ENCODE measurements around the gene PLXNB3. TPM values are rescaled to one million over a fixed set of nuclear protein-coding genes. Genes with fewer than 3 reads are reported as not detected.
"Not testable (repeated sequence)": the region's sequence is repeated elsewhere in the genome, so short reads cannot be mapped to it uniquely, and the experiment has no call there.

Gene PLXNB3
- total RNA-seq, 2 experiments from 2014 or later: not detected

- intact Hi-C loops (cut with micrococcal nuclease; ENCODE audit: unreplicated experiment): no loop called here
- CTCF ChIA-PET (ENCODE audit: unreplicated experiment): no interaction called here
These were observed 23.3 kb upstream of the PLXNB3 start for GRCh38 chrX:153740631-153741222.

GRCh38 chrX:153741446-153741845, 22.6 kb upstream of the PLXNB3 start:
- H4K20me1 ChIP-seq (ENCODE audit: insufficient read depth, low read length): no peaks in the 10 kb centered on the region
- no peaks in the 10 kb centered on the region for H3K4me1 ChIP-seq (ENCODE audit: insufficient read depth, low read length, poor library complexity, severe bottlenecking)
- intact Hi-C loops (cut with micrococcal nuclease; ENCODE audit: unreplicated experiment): no loop called here
- no TSS peak for BruUV-seq (replicated peaks)
- no peaks in the 10 kb centered on the region for H3K79me2 ChIP-seq (ENCODE audit: insufficient read depth, low read depth, low read length)
- TF ChIP-seq CTCF (conservative IDR thresholded peaks at IDR 0.05; ENCODE audit: low read length) (no peak), EZH2phosphoT487 (IDR thresholded peaks at IDR 0.05; ENCODE audit: borderline replicate concordance, low read depth, low read length) (no peak)
- H3K27ac ChIP-seq (ENCODE audit: low read depth, low read length, poor library complexity, severe bottlenecking): no peak overlapping the region
- POLR2A ChIA-PET: no interaction called here
- no peaks in the 10 kb centered on the region for H3K9me2 ChIP-seq (ENCODE audit: insufficient read depth, low read length)
- no peaks in the 10 kb centered on the region for H3K36me3 ChIP-seq (ENCODE audit: insufficient read depth, low read length)
- H2AFZ ChIP-seq (ENCODE audit: low read length): no peak overlapping the region
- H3K4me2 ChIP-seq (ENCODE audit: low read length): no peak overlapping the region
- H3K9me3 ChIP-seq (ENCODE audit: low read length): no peaks in the 10 kb centered on the region
- CTCF ChIA-PET (ENCODE audit: unreplicated experiment): no interaction called here
- H3K4me3 ChIP-seq (ENCODE audit: low read depth, low read length, poor library complexity, severe bottlenecking): no peak overlapping the region
- DNase-seq (ENCODE audit: low spot score): no peak

More at GRCh38 chrX:153740631-153741222, 23.3 kb upstream of the PLXNB3 start:
- no peak overlapping the region for H3K4me2 ChIP-seq (ENCODE audit: low read length)
- peaks cover under 1% of the 10 kb centered on the region for H3K4me1 ChIP-seq (ENCODE audit: insufficient read depth, low read length, poor library complexity, severe bottlenecking)
- DNase-seq (ENCODE audit: low spot score): no peak
- H4K20me1 ChIP-seq (ENCODE audit: insufficient read depth, low read length): no peaks in the 10 kb centered on the region
- H2AFZ ChIP-seq (ENCODE audit: low read length): no peak overlapping the region
- H3K27ac ChIP-seq (ENCODE audit: low read depth, low read length, poor library complexity, severe bottlenecking): no peak overlapping the region
- H3K36me3 ChIP-seq (ENCODE audit: insufficient read depth, low read length): no peaks in the 10 kb centered on the region
- no TSS peak for BruUV-seq (replicated peaks)
- POLR2A ChIA-PET: no interaction called here
- no peaks in the 10 kb centered on the region for H3K9me3 ChIP-seq (ENCODE audit: low read length)
- no peaks in the 10 kb centered on the region for H3K79me2 ChIP-seq (ENCODE audit: insufficient read depth, low read depth, low read length)
- no peak for TF ChIP-seq CTCF (conservative IDR thresholded peaks at IDR 0.05; ENCODE audit: low read length)
- TF ChIP-seq EZH2phosphoT487 (IDR thresholded peaks at IDR 0.05; ENCODE audit: borderline replicate concordance, low read depth, low read length): no peak
- H3K4me3 ChIP-seq (ENCODE audit: low read depth, low read length, poor library complexity, severe bottlenecking): no peak overlapping the region
- H3K9me2 ChIP-seq (ENCODE audit: insufficient read depth, low read length): no peaks in the 10 kb centered on the region

- H3K79me2 ChIP-seq (ENCODE audit: insufficient read depth, low read depth, low read length); H3K4me2 ChIP-seq (ENCODE audit: low read length); H3K9me2 ChIP-seq (ENCODE audit: insufficient read depth, low read length); H3K27ac ChIP-seq (ENCODE audit: low read depth, low read length, poor library complexity, severe bottlenecking); intact Hi-C loops (cut with micrococcal nuclease; ENCODE audit: unreplicated experiment); BruUV-seq (replicated peaks); H3K36me3 ChIP-seq (ENCODE audit: insufficient read depth, low read length); H3K9me3 ChIP-seq (ENCODE audit: low read length); H3K4me1 ChIP-seq (ENCODE audit: insufficient read depth, low read length, poor library complexity, severe bottlenecking); H3K4me3 ChIP-seq (ENCODE audit: low read depth, low read length, poor library complexity, severe bottlenecking); POLR2A ChIA-PET; CTCF ChIA-PET (ENCODE audit: unreplicated experiment); H2AFZ ChIP-seq (ENCODE audit: low read length); H4K20me1 ChIP-seq (ENCODE audit: insufficient read depth, low read length); DNase-seq (ENCODE audit: low spot score): not testable (repeated sequence)
These were observed 21.9 kb upstream of the PLXNB3 start for GRCh38 chrX:153742111-153742510.

GRCh38 chrX:153742796-153743467, 21.1 kb upstream of the PLXNB3 start:
- intact Hi-C loops (cut with micrococcal nuclease; ENCODE audit: unreplicated experiment); H2AFZ ChIP-seq (ENCODE audit: low read length); H3K9me2 ChIP-seq (ENCODE audit: insufficient read depth, low read length); H4K20me1 ChIP-seq (ENCODE audit: insufficient read depth, low read length); CTCF ChIA-PET (ENCODE audit: unreplicated experiment); BruUV-seq (replicated peaks); H3K36me3 ChIP-seq (ENCODE audit: insufficient read depth, low read length); H3K4me1 ChIP-seq (ENCODE audit: insufficient read depth, low read length, poor library complexity, severe bottlenecking); H3K79me2 ChIP-seq (ENCODE audit: insufficient read depth, low read depth, low read length); H3K27ac ChIP-seq (ENCODE audit: low read depth, low read length, poor library complexity, severe bottlenecking); H3K9me3 ChIP-seq (ENCODE audit: low read length); H3K4me2 ChIP-seq (ENCODE audit: low read length); H3K4me3 ChIP-seq (ENCODE audit: low read depth, low read length, poor library complexity, severe bottlenecking); DNase-seq (ENCODE audit: low spot score); POLR2A ChIA-PET: not testable (repeated sequence)

GRCh38 chrX:153743468-153744209, 20.4 kb upstream of the PLXNB3 start:
- H3K79me2 ChIP-seq (ENCODE audit: insufficient read depth, low read depth, low read length); H3K27ac ChIP-seq (ENCODE audit: low read depth, low read length, poor library complexity, severe bottlenecking); H3K4me3 ChIP-seq (ENCODE audit: low read depth, low read length, poor library complexity, severe bottlenecking); H2AFZ ChIP-seq (ENCODE audit: low read length); H3K36me3 ChIP-seq (ENCODE audit: insufficient read depth, low read length); CTCF ChIA-PET (ENCODE audit: unreplicated experiment); H4K20me1 ChIP-seq (ENCODE audit: insufficient read depth, low read length); H3K9me3 ChIP-seq (ENCODE audit: low read length); BruUV-seq (replicated peaks); POLR2A ChIA-PET; H3K4me2 ChIP-seq (ENCODE audit: low read length); H3K4me1 ChIP-seq (ENCODE audit: insufficient read depth, low read length, poor library complexity, severe bottlenecking); H3K9me2 ChIP-seq (ENCODE audit: insufficient read depth, low read length); DNase-seq (ENCODE audit: low spot score); intact Hi-C loops (cut with micrococcal nuclease; ENCODE audit: unreplicated experiment): not testable (repeated sequence)

Measured in OCI-LY7 (cell line).